Esophagus squamous epithelium (tissue), 4 donors: ENCODE data around the gene BATF.

Experiments
- CTCF ChIP-seq, 6 experiments: fragments of 450-650 bp in 4 of 6; fragments of 200-600 bp in 2 of 6; sonication (generic) in 2 of 6; IDR thresholded peaks; one replicate each; pipeline ENCODE4 v1.5.1; 2016 to 2019; ENCODE audit warnings: antibody characterized with exemption in 6 of 6, mild to moderate bottlenecking in 4 of 6, moderate library complexity in 4 of 6
- POLR2A ChIP-seq, 4 donors: fragments of 450-650 bp; IDR thresholded peaks; one replicate each; pipeline ENCODE4 v1.6.1; 2017; ENCODE audit warnings: antibody characterized with exemption in 4 of 4, mild to moderate bottlenecking in 4 of 4, moderate library complexity in 3 of 4

GRCh38 chr14:75562089-75562488 lies 39.8 kb downstream of the BATF start:
- TF ChIP-seq CTCF (IDR thresholded peaks at IDR 0.05) (no peak), POLR2A (IDR thresholded peaks at IDR 0.05) (no peak)
